Middle frontal gyrus (tissue), 1 donor: ENCODE data around the gene CLEC16A.
"Not testable (repeated sequence)": the region's sequence is repeated elsewhere in the genome, so short reads cannot be mapped to it uniquely, and the experiment has no call there.

Experiments
- DNase-seq: peaks from one replicate; pipeline ENCODE4 v3.0.0-alpha.2; 2015; ENCODE audit warnings: low spot score; ENCODE audit errors: extremely low spot score

The CLEC16A gene

DNA sequence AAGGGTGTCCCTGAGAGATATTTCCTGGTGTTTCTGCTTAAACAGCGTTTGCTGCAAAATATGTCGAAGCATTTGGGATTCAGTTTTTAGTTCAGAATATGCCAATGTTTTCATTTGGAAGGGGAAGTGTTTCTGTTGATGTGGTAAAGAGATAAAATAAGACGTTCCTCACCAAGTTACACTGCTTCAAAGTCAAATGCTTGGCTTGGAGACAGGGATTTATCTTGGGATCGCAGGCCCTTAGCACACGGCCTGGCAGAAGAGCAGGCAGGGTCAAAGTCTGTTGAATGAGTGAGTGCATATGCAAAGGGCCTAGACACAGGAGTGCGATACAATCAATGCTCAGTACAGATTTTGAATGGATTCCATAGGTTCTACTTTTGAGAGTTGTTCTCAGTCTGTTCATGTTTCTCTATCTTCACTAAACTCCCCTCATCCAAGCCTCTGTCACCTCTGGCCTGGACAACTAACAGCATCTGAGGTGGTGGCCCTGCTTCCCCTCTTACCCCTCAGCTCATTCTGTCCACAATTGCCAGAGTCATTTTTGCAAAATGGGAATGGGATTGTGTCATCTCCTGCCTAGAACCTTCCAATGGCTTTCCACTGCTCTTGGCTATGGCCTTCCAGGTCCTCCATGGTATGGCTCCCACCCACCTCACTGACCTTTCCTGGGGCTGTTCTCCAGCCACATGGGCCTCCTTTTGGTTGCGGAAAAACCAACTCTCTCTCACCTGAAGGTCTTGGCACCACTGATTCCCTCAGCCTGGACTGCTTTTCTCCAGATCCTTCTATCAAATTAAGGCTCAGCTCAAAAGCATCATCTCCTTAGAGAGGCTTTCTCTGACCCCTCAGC, 5.3 kb upstream of the CLEC16A start:
- no peak for DNase-seq

DNA sequence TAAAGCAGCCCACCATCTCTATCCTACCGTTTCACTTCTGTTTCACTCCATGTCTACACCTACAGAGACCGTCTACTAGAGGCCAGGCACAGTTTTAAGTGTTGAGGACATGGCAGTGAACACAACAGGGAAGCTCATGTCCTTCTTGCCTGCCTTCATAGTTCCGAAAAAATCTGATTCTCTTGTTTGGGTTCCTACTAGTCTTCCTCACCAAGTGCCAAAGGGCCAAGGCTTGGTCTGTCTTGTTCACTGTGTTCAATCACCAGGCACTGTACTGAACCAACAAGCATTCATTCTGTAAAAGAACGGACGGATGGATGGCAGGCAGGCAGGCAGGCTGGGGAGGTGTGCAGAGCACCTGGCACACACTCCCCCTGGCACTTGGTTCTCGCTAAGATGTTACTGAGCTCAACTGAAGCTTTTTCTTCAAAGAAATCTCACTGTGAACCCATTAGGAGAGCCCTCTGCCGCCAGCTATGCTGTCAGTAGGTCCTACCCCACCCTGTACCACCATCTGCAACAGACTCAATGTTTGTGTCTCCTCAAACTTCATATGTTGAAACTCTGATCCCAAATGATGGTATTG, 4.6 kb upstream of the CLEC16A start:
- DNase-seq, result no peak

DNA sequence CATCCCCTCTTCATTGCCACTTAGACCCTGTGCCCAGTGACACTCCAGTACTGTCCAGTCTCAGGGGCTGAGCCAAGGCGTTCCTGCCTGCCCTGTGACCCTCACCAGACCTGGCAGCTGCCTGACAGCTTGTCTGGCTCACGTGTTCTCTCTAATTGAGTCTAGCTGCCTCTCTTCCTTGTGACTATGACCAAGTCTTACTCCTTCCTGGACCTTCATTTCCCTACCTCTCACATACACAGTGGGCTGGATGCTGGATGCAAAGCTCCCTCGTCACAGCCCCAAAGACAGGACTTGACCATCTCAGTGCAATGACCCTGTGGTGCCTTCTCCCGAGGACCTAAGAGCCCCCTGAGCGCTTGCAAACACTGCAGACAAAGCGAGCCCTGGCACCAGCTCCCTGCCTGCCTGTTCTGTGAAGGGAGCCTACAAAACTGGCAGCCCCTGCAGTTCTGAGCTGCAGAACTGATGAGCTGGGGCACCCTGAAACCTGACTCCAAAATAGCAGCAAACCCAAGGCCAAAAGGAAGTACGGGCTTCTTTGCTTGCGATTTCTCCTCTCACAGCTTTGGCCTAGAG, 3.8 kb upstream of the CLEC16A start:
- DNase-seq, result no peak

DNA sequence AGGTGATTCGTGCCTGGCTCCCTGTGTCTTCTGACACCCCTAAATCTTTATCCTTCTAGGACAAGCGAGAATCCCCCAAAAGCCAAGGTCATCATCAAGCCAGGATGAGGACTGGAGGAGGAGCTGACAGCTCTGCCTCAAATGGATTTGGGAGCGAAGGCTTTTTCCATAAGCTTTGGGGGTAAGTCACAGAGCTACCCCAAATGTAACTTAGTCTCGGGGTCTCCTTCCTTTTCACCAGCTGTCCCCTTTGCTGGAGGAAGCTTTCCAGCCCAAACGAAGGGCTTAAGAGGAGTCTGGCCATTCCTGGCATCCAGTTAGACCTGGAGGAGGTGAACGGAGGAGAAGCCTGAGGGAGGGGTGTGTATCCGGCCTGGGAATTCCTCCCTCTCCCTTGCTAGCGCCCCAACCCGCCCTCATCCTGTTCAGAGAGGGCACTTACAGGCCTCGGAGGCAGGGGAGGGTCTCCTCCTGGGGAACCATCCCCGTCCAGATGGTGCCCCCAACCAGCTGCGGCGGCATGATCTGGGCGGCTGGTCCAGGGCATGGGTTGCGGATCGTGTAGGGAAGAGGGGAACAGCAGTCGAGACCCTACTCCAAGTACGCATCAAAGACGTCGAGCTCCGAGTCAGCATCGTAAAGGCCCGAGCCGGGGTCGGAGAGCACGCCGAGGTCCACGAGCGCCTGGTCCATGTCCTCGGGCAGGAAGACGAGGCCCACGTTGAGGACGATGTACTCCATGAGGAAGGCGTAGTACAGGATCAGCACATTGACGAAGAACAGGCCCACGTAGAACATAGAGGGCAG, 3.0 kb upstream of the CLEC16A start:
- no peak for DNase-seq

DNA sequence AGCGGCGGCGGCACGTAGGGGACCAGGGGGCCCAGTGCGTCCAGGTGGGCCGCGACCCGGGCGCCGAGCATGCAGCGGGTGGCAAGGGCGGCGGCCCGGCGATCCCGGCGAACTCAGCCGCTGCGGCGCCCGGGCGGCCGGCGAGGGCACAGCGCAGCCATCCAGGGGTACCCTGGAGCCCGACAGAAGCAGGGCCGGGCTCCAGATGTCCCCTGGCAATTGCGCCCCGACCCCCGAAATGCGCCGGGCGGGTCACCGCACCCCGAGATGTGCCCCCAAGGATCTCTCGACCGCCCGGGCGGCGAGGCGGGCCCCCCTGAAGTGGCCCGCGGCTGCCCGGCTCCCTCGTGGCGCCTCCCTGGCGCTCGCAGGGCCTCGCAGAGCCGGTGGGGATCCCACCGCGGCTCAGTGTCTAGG, 2.4 kb upstream of the CLEC16A start:
- DNase-seq, result not testable (repeated sequence)

DNA sequence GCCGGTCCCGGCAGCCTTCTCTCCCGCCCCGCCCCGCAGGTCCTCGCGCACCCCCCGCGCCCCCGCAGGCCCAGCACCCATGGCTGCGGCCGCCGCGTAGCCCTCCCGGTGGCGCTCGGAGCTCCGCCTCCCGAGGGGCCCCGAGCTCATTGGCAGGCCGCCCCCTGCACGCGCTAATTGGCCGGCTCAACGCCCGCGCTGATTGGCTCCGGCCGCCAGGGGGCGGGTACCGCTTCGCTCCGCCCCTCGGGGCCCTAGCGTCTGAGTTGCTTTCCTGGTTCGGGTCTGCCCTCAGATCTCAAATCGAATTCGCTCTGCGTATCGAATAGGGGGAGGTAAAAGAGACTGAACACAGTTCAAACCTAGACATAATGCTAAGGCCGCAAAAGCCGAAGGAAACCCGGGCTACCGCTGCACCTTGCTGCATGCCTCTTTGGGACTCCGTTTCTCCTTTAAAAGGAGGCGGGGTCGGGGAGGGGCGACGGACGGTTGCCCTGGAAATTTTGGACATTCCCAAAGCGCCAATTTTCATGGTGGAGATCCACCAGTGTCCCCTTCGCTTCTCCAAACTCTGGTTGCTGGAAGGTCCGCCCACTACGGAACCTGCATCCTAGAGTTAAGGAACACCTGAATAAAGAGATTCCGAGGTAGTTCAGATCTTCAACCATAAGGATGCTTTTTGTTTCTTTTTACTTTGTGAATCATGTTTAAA, 1.9 kb upstream of the CLEC16A start, which contains the start of gene DEXI:
Gene DEXI, minus strand, starts transcription at position 117 of the 712 bp plus-strand sequence. CDS start 463 bp downstream, outside the sequence.
- peak; percentile 90 for DNase-seq

DNA sequence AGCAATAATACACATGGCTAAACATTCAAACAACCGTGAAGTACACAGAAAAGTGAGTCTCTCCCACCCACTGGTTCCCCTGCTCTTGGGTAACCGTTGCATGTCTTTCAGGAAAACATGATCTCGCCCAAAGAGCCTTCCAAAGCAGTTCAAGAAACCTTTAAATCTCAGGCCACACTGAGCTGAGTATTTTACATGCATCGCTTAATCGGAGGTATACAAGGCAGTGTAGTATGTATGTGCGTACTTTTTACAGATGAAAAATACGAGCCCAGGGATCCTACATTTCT, 1.4 kb upstream of the CLEC16A start:
- no peak for DNase-seq

DNA sequence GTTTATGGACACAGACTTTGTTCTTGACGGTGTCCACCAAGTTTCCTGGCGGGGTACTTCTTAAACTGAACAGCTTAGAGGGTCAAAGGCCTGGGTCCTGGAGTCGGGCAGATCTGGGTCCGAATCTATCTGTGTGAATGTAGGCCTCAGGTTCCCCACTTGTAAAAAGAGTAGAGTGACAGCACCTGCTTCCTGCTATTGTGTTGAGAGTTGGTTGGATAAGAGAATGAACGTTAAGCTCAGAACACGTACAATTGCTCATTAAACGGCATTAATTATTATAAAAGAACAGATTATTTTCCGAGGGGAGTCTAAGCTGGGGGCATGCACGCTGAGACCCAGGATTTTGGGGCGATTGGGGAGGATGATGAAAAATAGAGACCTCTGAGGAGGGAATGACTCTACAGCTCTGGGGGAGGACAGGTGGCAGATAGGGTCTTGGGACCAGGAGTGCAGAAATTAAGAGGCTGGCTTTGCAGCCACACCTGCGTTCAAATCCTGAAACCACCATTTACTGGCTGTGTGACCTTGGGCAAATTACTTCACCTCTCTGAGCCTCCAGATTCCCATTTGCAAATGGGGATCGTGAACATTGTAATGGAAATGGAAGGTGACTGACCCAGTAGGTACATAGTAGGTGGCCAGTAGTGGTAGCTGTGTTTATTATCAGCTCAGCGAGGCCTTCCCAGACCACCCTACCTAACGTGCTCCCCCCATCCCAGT, 862 bp downstream of the CLEC16A start:
- no peak for DNase-seq

DNA sequence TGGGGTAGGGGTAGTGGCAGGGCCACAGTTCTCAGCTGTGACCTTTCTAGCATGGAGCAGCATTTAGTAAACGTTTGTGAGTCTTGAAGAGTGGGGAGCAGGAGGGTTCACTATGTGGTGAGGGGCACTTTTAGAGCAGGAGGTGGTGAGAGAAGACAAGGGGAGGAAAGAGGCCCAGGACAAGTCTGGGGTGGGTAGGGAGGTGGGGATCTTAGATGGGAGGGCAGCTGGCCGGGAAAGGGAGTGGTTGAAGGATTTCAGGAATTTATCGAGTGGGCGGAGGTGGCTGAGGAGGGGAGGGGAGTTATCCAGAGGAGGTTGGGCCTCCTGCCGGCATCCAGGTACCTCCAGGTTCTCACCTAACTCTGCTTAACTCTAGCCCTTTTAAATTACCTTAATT, 1.9 kb downstream of the CLEC16A start:
- no peak for DNase-seq

DNA sequence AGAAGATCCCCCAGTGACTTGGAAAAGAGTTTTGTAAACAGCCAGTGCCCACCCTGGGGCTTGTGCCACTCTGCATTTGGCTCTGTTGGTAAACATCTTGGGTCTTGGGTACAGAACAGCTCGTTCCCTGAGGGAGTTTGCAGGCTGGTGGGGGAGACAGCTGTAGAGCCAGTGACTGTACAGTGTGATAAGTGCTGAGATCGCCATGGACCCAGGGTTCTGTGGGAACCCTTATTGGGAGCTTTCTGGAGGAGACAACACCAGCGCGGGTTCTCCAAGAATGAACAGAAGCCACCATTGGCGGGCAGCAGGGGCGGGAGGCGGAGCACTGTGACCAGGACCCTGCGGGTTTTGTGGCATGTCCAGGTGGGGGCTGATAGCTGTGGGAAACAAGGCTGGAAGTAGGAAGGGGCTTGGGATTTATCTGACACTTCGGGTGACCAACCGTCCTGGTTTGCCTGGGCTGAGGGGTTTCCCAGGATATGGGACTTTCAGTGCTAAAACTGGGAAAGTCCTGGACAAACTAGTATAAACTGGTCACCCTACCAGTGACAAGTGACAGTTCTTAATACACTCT, 2.9 kb downstream of the CLEC16A start:
- no peak for DNase-seq

DNA sequence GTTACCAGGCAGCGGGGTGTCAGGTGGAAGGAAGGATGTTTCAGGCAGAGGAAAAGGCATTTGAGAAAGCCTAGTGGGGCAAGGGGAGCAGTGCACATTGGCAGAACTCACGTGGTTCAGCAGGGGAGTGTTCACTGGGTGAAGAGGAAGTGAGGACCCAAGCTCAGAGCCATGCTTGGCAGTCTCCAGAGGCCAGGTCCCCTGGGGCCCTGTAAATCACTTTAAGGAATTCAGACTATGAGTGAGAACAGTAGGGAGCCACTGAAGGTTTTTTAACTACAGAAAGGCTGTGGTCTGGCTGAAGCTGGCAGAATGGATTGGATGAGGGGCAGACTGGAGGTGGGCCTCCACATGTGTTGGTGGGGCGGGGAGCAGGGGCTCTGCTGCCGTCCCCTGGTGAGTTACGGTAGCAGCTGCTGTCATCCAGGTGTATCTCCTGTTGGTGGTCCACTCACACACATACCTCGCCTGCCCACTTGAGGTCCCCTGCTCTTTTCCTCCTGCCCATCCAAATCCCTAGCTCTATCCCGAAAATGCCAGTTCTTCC, 5.1 kb downstream of the CLEC16A start:
- DNase-seq, result no peak

DNA sequence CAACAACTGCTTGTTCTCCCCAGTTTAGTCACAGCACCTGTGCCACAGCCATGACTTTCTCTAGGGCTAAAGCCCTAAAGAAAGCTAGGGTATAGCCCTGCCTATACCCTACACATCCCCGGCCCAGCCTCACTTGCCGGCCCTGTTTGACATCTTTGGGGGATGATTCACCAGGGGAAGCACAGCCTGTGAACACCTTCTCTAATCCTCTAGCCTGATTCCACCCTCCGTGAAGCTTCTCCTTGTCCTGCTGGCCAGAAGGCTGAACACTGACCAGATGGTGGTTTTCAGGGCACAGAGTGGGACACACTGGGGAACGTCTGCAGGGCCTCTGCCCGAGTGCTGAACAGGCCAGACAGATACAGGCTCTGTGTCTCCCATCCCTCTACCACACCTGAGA, 6.0 kb downstream of the CLEC16A start:
- DNase-seq, result no peak

DNA sequence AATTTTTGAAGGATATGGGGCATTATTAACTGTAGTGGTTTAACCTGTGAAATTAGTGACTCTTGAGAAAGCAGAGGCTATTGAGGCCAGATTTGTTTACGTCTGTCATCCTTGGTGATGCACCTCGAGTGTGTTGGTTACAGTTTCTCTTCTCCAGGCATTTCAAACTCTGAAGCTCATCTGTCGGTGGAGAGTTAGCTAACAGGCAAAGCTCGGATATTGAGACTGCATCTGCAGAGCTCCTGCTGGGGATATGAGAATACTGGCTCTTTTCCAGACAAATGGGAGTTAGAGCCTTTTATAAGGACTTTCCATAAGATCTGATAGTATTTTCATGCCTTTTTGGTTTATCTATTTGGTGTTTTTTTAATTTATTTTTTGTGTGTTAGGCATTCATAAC, 6.7 kb downstream of the CLEC16A start:
- DNase-seq, result no peak

DNA sequence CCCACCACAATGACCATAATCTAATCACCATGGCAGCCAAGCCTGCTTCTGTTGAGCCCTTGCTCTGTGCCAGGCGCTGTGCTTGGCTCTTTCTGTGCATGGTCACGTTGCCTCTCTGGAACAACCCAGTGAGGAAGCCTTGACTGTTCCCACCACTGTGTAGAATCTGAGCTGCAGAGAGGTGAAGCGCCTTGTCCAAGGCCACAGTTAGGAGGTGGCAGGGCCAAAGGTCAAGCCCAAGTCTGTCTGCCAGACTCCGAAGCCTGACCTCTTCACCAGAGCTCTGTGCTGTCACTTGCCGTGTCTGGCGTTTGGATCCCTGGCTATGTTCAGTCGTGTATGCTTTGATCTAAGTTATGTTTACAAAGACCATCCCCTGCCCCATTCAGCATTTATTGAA, 10.5 kb downstream of the CLEC16A start:
- no peak for DNase-seq

DNA sequence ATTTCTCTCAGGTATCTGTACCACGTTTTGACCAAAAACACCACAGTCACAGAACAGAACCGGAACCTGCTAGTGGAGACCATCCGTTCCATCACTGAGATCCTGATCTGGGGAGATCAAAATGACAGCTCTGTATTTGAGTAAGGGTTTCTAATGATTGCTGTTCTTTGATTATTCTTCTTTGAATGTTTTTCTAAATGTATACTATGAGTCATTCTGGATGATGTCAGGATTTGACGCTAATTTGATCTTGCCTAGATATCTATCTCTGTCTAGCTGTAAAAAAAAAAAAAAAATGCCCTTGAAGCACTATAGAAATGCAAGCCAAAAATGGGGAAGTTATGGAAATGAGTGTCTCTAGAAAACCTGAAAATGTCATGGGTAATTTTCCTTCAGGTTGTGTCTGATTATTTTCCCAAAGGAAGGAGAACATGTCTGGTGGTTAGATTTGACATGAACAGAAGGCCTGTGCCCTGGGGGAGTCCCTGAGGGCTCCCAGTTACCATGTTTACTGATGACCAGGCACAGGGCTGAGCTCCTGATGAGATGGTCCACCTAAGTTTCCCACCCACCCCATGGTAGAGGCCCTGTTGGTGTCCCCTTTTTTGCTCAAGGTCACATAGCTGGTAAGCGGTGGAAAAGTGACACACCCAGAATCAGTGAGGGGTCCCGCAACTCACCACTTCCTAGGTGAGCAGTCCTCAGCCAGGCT, 13.6 kb downstream of the CLEC16A start:
- DNase-seq, result no peak

DNA sequence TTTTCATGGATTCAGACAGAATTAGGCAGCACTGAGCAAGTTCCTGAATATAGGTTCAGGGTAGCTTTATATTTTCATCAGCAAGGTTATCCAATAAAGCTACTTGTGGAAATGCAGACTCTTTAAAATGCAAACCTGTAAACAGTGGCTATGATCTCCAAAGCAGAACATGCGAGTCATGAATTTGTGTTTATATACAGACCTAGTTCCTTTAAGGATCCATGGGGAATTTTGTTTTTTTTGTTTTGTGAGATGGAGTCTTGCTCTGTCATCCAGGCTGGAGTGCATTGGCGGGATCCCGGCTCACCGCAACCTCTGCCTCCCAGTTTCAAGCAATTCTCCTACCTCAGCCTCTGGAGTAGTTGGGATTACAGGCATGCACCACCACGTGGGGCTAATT, 14.8 kb downstream of the CLEC16A start:
- no peak for DNase-seq

DNA sequence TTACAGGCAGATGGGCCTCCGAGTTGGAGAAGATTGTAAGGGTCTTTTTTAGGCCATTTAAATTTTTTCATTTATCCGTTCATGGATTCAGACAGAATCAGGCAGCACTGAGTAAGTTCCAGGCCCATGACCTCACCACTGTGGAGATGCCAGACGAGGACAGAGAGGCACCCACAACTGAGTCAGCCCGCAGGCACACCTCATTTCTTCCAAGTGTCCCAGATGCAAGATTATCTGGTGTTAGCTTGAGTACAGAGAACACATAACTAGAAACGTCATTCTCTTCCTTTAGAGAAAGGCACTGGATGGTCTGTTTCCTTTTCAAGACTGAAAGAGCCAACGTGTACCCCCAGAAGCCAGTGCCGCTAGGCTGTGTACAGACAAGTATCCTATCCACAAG, 16.9 kb downstream of the CLEC16A start:
- DNase-seq, result no peak

DNA sequence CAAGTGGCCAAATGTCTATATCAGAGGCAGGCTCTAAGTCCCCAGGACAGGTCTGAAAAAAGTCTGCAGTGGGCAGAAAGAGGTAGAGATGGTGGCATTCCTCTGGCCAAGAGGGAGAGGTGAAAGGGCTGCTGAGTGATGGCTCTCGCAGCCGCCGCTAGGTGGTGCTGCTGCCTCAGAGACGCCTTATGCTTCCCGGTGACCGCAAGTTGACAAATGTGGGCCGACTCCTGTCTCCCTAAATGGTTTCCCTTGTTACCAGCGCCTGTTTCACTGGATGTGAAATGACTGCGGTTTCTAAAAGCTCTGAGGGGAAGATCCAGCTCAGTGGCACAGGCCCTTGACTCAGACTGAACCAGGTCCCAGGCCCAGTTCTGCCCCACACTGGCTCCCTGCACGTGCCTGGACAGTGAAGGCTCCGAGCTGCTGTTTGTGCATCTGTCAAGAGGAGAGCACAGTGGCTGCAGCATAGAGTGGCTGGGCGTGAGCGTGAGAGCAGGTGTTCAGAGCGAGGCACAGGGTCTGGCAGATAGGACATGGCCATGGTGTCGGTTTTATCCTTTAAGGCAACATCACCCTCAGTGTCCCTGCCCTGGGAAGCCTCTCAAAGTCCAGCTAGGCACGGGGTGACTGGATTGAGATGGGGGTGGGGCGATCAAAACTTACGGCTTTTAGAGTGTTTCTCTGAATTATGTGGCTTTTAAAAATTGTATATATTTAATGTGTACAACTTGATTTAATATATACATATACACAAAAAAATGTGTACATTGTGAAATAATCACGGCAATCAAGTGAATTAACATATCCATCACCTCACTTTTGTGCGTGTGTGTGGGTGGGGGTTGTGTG, 19.9 kb downstream of the CLEC16A start:
- peak; percentile 78 for DNase-seq
